GM23338 (cell line): ENCODE results near the gene KIAA1328.

Experiments
- CREB1 ChIP-seq: fragments of 250-450 bp; sonication (Bioruptor Pico); IDR thresholded peaks from 2 replicates; pipeline ENCODE4 v1.5.0; 2020; ENCODE audit warnings: low read depth, mild to moderate bottlenecking, moderate library complexity
- EZH2 ChIP-seq: fragments of 200-600 bp; sonication (generic); IDR thresholded peaks from one replicate; pipeline ENCODE4 v1.8.0; 2017; ENCODE audit warnings: antibody characterized with exemption, mild to moderate bottlenecking, low read depth; ENCODE audit not compliant: unreplicated experiment
- EZH2phosphoT487 ChIP-seq: fragments of 200-600 bp; sonication (generic); IDR thresholded peaks from one replicate; pipeline ENCODE4 v1.8.1; 2018; ENCODE audit warnings: antibody characterized with exemption; ENCODE audit not compliant: unreplicated experiment
- NANOG ChIP-seq: IDR thresholded peaks from 2 replicates; pipeline ENCODE4 v1.6.1; 2016; ENCODE audit warnings: antibody characterized with exemption, borderline replicate concordance
- POLR2AphosphoS5 ChIP-seq: IDR thresholded peaks from 2 replicates; pipeline ENCODE4 v1.6.1; 2016; ENCODE audit warnings: antibody characterized with exemption, low read depth
- ZNF114 ChIP-seq: fragments of 250-450 bp; sonication (Bioruptor Pico); IDR thresholded peaks from 2 replicates; pipeline ENCODE4 v1.5.0; 2020; ENCODE audit warnings: mild to moderate bottlenecking, moderate library complexity
- TF ChIP-seq, protein P1 (sequence below), 2 experiments: fragments of 200-600 bp in 1 of 2; sonication (generic) in 1 of 2; conservative IDR thresholded peaks; 2 replicates each; pipeline versions ENCODE4 v1.5.1 to v1.6.1; 2016 to 2017; ENCODE audit warnings: antibody characterized with exemption in 2 of 2, low read depth in 2 of 2, mild to moderate bottlenecking in 2 of 2, moderate library complexity in 1 of 2
- TF ChIP-seq, protein P2 (sequence below): IDR thresholded peaks from one replicate; pipeline ENCODE4 v1.6.1; 2018; ENCODE audit warnings: antibody characterized with exemption; ENCODE audit not compliant: unreplicated experiment

DNA sequence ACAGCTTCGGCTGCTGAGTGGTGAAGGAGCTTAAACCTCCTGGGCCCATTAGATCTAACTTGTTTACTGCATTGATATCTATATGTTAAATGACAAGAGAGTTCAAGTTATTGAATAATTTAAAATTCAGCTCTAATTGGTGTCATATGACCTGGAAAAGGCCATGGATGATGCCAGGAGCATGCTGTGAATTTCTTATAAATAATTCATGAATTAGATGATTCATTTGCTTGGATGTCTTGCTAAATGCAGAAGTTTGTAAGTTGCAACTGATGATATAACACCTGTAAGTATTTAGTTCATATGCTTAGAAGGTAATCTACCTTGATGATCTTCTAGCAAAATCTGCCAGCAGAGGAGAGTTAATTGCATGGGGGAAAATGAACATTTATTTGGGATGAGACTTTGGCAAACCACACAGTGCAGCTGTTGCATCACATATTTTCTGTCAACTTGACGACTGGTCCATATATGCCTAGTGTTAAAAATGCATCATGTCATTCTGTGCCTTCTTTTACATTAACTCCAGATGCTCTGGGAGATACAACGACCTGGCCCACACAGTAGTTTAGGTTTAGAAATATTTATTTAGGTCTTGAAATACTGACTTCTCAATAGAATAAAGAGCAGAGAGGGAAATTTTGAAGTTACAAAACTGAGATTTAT lies 226.3 kb downstream of the KIAA1328 start:
- TF ChIP-seq, protein P1, sequence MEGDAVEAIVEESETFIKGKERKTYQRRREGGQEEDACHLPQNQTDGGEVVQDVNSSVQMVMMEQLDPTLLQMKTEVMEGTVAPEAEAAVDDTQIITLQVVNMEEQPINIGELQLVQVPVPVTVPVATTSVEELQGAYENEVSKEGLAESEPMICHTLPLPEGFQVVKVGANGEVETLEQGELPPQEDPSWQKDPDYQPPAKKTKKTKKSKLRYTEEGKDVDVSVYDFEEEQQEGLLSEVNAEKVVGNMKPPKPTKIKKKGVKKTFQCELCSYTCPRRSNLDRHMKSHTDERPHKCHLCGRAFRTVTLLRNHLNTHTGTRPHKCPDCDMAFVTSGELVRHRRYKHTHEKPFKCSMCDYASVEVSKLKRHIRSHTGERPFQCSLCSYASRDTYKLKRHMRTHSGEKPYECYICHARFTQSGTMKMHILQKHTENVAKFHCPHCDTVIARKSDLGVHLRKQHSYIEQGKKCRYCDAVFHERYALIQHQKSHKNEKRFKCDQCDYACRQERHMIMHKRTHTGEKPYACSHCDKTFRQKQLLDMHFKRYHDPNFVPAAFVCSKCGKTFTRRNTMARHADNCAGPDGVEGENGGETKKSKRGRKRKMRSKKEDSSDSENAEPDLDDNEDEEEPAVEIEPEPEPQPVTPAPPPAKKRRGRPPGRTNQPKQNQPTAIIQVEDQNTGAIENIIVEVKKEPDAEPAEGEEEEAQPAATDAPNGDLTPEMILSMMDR (conservative IDR thresholded peaks at IDR 0.05; ENCODE audit: low read depth in 2 of 2), result no peak
- TF ChIP-seq EZH2phosphoT487 (no peak), POLR2AphosphoS5 (no peak), ZNF114 (CRISPR knock-in tag) (no peak), CREB1 (CRISPR knock-in tag) (no peak), EZH2 (no peak), NANOG (no peak)
- TF ChIP-seq, protein P2, sequence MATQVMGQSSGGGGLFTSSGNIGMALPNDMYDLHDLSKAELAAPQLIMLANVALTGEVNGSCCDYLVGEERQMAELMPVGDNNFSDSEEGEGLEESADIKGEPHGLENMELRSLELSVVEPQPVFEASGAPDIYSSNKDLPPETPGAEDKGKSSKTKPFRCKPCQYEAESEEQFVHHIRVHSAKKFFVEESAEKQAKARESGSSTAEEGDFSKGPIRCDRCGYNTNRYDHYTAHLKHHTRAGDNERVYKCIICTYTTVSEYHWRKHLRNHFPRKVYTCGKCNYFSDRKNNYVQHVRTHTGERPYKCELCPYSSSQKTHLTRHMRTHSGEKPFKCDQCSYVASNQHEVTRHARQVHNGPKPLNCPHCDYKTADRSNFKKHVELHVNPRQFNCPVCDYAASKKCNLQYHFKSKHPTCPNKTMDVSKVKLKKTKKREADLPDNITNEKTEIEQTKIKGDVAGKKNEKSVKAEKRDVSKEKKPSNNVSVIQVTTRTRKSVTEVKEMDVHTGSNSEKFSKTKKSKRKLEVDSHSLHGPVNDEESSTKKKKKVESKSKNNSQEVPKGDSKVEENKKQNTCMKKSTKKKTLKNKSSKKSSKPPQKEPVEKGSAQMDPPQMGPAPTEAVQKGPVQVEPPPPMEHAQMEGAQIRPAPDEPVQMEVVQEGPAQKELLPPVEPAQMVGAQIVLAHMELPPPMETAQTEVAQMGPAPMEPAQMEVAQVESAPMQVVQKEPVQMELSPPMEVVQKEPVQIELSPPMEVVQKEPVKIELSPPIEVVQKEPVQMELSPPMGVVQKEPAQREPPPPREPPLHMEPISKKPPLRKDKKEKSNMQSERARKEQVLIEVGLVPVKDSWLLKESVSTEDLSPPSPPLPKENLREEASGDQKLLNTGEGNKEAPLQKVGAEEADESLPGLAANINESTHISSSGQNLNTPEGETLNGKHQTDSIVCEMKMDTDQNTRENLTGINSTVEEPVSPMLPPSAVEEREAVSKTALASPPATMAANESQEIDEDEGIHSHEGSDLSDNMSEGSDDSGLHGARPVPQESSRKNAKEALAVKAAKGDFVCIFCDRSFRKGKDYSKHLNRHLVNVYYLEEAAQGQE, result no peak
